ENCODE data around the gene KRTAP1-1.

GRCh38 chr17:41001795-41002194, 39.5 kb downstream of the KRTAP1-1 start:
- TF ChIP-seq EZH2 (IDR thresholded peaks at IDR 0.05; ENCODE audit: low read length, missing control alignments) (no peak), CTCF (conservative IDR thresholded peaks at IDR 0.05 in 1 of 2, IDR thresholded peaks at IDR 0.05 in 1 of 2; ENCODE audit: low read depth in 1 of 2, low read length in 2 of 2) (no peak)
